AG09309 (cell line): ENCODE measurements around the gene LRRC74B.

Experiments used
- DNase-seq: peaks from one replicate; pipeline ENCODE4 v3.0.0-alpha.2; 2010; ENCODE audit warnings: low read depth
- H3K4me3 ChIP-seq: 2 replicates; pipeline ENCODE4 v1.5.1; 2011; ENCODE audit warnings: mild to moderate bottlenecking, low read depth, low read length, moderate library complexity; ENCODE audit not compliant: control insufficient read depth
- CTCF ChIP-seq: IDR thresholded peaks from 2 replicates; pipeline ENCODE4 v1.5.1; 2011; ENCODE audit warnings: mild to moderate bottlenecking, low read depth, low read length, inconsistent platforms; ENCODE audit not compliant: insufficient read depth, control insufficient read depth; ENCODE audit errors: missing control alignments

LRRC74B gene

GRCh38 chr22:21030032-21030431, 15.7 kb upstream of the LRRC74B start:
- no peak for DNase-seq
- no peak for TF ChIP-seq CTCF
- H3K4me3 ChIP-seq = no peak overlapping the region

- TF ChIP-seq CTCF = no peak
Measured at GRCh38 chr22:21030621-21031544, 14.9 kb upstream of the LRRC74B start.

GRCh38 chr22:21031545-21032036, 14.2 kb upstream of the LRRC74B start:
- H3K4me3 ChIP-seq = no peak overlapping the region
- DNase-seq = no peak
- TF ChIP-seq CTCF = no peak

More at GRCh38 chr22:21030621-21031544, 14.9 kb upstream of the LRRC74B start:
- no peak overlapping the region for H3K4me3 ChIP-seq
- no peak for DNase-seq

GRCh38 chr22:21032037-21032867, 13.5 kb upstream of the LRRC74B start, which contains the start of gene SLC7A4:
Gene SLC7A4, minus strand, starts transcription at chr22:21032561. Its CDS starts 749 bp downstream, at chr22:21031812.
- DNase-seq = no peak
- no peak for TF ChIP-seq CTCF
- no peak within 1 kb of the TSS; the same call in 1 of the 2 replicates for H3K4me3 ChIP-seq

GRCh38 chr22:21032868-21033688, 12.7 kb upstream of the LRRC74B start:
- no peak overlapping the region for H3K4me3 ChIP-seq
- no peak for DNase-seq
- TF ChIP-seq CTCF = no peak

- TF ChIP-seq CTCF = no peak
- no peak overlapping the region for H3K4me3 ChIP-seq
- DNase-seq = no peak
Measured at GRCh38 chr22:21033895-21034294, 11.9 kb upstream of the LRRC74B start.
